Hindlimb muscle (tissue), 1 donor: ENCODE data around the gene MMP24. TPM values are rescaled to one million over a fixed set of nuclear protein-coding genes. Genes with fewer than 3 reads are reported as not detected.
A peak's percentile ranks its signal among the peaks of the same experiment; 100 is the strongest.
"Not testable (repeated sequence)": the region's sequence is repeated elsewhere in the genome, so short reads cannot be mapped to it uniquely, and the experiment has no call there.

Source experiments
- DNase-seq: peaks from one replicate; pipeline ENCODE4 v3.0.0-alpha.2; 2013
- polyA plus RNA-seq: library from polyadenylated mRNA; unstranded; fragments of 120-200 nt; gene quantifications from one replicate; pipeline ENCODE4 v1.2.1, GENCODE V29; 2013; ENCODE audit not compliant: insufficient read length

MMP24 gene
- polyA plus RNA-seq: 0.43 TPM

DNA sequence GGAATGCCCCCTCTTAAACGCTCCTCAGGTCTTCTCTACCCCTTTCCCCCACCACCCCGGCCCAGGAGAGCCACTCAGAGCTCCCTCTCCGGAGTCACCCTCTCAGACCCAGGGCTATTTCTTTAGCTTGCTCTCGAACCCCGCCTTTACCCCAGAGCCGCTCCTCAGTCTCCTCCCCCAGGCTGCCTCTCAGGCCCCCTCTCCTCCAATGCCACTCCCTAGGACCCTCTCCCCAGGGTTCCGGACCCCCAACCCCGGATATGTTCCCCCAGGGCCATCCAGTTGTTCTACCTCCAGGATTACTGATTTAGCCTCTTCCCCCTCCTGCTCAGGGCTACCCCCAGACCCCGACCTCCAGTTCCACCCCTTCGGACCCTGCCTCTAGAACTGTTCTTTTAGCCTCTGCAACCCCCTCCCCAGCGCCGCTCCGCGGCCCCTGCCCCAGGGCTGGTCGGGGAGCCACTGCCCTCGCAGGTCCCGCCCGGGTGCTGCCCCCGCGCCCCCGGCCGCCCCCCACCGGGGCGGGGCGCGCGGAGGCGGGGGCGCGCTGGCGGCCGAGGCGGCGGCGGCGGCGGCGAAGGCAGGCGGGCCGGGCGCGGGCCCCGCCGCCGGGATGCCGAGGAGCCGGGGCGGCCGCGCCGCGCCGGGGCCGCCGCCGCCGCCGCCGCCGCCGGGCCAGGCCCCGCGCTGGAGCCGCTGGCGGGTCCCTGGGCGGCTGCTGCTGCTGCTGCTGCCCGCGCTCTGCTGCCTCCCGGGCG lies at the start of gene MMP24:
MMP24 (plus strand) TSS at position 565 of the 758 bp plus-strand sequence; CDS start at position 614, 49 bp downstream.
- no peak for DNase-seq

DNA sequence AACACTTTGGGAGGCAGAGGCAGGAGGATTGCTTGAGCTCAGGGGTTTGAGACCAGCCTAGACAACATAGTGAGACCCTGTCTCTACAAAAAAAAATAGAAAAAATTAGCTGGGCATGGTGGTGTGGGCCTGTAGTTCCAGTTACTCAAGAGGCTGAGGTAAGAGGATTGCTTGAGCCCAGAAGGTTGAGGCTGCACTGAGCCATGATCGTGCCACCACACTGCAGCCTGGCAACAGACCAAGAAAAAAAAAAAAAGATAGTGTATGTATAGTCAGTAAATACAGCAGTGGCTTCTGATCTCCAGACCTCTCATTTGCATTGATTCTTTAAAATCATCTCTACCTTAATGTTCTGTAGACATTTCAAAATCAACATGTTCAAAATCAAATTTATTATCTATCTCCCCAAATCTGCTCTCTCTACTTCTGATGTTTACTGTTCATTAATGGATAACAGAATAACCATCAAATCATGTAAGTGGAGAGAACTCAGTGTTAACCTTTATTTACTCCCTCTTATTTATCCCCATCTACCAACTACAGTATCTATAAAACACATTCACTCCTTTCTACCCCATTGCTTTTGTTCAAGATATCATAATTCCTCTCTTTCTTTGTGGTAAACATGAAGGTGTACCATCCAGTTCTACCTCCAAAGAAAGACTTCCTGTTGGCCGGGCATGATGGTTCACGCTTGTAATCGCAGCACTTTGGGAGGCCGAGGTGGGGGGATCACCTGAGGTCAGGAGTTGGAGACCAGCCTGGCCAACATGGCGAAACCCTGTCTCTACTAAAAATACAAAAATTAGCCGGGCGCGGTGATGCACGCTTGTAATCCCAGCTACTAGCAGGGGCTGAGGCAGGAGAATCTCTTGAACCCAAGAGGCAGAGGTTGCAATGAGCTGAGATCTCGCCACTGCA lies 46.9 kb upstream of the MMP24 start:
- no peak for DNase-seq

DNA sequence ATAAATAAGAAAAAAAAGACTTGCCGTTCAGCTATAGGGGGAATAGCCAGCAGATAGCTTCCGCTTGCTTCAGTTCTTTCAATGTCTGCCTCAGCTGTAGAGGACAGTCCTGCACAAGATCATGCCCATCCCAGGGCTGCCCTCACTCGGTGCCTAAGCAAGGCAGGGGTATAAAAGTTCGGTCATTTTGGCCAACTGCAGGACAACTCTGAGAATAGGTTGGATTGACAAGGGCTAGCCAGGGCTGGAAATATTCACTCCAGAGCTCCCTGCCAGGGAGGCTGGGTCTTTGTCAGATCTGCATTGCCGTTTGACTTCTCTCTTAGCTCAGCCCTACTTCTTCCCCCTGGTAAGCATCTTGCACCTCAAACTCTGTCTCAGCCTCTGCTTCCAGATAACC lies 46.2 kb upstream of the MMP24 start:
- DNase-seq: no peak

DNA sequence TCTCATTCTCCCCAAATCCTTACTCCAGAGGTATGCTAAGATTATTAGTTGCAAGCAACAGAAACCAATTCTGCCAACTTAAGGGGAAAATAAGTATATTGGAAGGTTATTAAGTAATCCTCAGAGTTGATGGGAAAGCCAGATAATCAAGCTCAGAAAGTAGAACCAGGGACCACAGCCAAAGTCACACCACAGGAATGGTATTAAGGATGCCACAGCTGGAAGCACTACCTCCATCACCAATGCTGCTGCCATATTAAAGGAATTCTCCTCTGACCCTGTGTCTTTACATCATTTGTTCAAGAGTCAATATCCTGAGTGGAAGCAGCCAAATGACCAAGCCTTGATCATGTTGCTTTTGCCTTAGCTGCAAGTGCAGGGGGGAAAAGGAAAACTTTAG lies 44.8 kb upstream of the MMP24 start:
- no peak for DNase-seq

DNA sequence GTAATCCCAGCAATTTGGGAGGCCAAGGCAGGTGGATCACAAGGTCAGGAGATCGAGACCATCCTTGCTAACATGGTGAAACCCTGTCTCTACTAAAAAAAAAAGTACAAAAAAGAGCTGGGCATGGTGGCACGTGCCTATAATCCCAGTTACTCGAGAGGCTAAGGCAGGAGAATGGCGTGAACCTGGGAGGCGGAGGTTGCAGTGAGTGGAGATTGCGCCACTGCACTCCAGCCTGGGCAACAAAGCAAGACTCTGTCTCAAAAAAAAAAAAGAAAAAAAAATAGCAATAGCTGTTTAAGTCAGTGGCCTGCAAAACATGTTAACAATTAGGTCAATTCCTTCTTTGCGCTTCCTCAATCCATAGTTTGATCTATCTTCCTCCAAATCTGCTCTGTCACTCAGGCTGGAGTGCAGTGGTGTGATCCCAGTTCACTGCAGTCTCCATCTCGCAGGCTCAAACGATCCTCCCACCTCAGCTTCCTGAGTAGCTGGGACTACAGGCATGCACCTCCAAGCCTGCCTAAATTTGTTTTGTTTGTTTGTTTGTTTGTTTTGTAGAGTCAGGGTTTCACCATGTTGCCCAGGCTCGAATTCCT lies 39.7 kb upstream of the MMP24 start:
- not testable (repeated sequence) for DNase-seq

DNA sequence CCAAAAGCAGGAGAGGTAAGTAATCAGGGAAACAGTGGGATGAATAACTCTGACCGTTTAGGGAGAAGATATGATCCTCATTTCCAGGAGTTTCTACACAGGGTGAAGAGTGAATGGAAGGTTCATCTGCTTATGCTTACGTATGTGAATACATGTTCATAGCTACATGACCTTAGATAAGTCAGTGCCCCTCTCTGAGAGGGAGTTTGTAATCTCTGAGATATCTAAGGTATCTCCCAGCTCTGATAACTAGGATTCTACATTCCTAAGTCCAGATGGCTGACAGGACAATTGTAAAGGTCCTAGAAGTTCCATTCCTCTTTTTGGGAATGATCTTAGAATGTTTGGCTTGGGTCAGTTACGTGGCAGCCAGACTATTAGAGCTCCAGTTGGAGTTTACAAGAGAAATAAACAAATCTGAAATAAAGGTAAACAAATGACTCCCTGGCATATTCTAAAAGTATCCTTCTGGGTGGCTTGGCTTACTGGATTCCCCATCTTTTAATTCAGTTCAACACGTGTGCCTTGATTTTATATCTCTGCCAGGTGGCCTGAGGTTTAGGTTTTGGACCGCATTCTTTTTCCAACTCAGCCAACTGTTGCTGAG lies 38.8 kb upstream of the MMP24 start:
- no peak for DNase-seq

DNA sequence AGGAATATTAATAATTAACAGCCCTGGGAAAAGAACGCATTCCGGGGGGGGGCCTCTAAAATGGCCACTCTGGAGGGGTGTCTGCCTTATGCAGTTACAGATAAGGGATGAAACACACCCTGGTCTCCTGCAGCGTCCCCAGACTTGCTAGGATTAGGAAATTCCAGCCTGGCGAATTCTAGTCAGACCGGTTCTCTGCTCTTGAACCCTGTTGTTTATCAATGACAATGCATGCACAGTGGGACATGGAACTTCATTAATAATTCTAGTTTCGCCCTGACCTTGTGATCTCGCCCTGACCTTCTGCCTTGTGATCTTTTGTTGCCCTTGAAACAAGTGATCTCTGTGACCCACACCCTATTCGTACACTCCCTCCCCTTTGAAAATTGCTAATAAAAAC lies 37.3 kb upstream of the MMP24 start:
- not testable (repeated sequence) for DNase-seq

DNA sequence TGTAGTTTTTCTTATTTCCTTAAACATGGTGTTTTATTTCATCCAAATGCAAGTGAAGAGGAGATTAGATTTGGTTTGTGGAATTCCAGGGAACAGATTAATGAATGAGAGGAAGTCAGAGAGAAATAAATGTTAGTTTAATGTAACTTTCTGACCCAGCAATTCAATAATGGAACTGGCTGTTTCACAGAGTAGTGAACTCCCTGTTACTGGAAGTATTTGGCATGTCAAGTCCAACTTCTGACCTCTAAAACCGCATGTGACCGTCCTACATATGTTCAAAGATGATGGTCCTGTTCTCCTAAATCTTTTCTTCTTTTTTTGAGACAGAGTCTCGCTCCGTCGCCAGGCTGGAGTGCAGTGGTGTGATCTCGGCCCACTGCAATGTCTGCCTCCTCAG lies 35.9 kb upstream of the MMP24 start:
- no peak for DNase-seq

DNA sequence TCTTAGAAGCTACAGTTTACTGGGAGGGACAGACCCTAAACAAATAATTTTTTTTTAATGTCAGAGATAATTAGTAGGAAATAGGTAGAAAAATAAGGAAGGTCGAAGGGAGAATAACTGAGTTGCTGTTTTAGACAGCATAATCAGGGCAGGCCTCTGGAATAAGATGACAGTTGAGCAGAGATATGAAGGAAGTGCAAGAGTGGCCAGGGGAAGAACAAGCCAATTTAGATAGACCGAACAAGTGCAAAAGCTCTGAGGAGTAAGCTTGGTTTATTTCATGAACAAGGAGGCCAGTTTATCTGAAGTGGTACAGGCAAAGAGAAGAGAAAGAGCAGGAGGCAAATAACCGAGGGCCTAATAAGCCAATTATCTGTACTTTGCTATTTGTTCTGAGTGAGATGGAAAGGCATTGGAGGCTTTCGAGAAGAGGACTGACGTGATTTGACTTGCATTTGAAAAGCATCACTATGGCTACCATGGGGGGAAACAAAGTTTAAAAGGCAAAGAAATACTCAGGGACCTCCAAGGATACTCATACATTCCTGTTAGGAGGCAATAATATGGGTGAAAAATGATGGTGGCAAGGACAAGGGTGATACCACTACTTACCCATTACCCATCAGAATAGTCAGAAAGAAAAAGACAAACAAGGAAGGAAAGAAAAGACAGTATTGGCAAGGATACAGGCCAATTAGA lies 34.9 kb upstream of the MMP24 start:
- DNase-seq: no peak

GRCh38 chr20:35192118-35192872 lies 34.2 kb upstream of the MMP24 start:
- no peak for DNase-seq

DNA sequence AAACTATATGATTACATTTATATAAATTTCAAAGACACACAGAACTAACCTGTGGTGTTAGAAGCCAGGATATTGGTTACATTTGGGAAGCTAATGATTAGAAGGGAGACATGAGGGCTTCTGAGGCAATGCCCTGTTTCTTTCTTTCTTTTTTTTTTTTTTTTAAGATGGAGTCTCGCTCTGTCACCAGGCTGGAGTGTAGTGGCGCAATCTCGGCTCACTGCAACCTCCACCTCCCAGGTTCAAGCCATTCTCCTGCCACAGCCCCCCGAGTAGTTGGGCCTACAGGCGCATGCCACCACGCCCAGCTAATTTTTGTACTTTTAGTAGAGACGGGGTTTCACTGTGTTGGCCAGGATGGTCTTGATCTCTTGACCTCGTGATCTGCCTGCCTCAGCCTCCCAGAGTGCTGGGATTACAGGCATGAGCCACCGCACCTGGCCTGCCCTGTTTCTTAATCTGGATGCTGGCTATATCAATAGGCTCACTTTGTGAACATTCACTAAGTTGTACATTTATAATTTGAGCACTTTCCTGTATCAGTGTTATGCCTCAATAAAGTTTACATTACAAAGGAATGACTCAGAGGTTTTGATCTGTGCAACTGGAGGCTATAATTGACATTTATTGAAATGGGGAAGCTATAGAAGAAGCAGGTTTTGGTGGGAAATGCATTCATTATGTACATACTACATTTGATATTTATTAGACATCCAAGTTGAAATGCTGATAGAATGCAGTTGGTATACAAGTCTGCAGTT lies 33.3 kb upstream of the MMP24 start:
- DNase-seq: not testable (repeated sequence)

DNA sequence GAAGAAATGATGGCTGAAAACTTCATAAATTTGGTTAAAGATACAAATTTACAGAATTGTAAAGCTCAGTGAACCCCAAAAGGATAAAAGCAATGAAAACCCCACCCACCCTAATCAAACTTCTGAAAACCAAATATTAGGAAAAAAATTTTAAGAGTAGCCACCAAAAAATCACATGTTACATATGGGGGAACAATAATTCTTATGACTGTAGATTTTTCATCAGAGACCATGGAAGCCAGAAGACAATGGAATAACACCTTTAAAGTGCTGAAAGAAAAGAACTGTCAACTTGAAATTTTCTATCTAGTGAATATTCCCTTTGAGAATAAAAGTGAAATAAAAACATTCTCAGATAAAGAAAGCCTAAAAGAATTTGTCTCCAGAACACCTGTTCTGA lies 30.2 kb upstream of the MMP24 start:
- DNase-seq: no peak

DNA sequence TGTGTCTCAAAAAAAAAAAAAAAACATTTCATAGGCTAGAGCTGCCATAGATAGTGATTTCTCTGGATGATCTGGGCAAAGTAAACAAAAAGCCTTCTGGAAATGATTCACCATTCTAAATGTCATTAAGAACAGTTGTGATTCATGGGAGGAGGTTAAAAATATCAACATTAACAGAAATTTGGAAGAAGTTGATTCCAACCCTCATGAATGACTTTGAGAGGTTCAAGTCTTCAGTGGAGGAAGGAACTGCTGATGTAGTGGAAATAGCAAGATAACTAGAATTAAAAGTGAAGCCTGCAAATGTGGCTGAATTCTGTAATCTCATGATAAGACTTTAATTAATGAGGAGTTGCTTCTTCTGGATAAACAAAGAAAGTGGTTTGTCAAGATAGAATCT lies 26.8 kb upstream of the MMP24 start:
- DNase-seq: no peak

DNA sequence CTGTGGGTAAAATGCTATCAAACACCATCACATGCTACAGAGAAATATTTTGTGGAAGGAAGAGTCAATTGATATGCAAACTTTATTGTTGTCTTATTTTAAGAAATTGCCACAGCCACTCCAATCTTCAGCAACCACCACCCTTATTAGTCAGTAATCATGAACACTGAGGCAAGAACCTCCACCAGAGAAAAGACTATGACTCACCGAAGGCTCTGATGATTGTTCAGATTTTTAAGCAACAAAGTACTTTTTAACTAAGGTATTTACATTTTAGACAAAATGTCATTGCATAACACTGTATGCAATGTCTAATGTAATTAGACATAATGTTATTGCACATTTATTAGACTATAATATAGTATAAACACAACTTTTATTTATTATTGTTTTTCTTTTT lies 26.2 kb upstream of the MMP24 start:
- no peak for DNase-seq

DNA sequence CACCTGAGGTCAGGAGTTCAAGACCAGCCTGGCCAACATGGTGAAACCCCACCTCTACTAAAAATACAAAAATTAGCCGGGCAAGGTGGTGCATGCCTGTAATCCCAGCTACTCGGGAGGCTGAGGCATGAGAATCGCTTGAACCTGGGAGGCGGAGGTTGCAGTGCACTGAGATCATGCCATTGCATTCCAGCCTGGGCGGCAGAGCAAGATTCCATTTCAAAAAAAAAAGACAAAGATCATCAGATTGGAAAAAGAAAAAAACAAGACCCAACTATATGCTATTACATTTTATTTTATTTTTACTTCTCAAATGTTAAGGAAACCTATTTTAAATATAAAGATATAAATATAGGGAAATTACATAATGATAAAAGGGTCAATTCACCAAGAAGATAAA lies 25.0 kb upstream of the MMP24 start:
- DNase-seq: not testable (repeated sequence)

- no peak for DNase-seq
Measured at GRCh38 chr20:35206802-35207201, 19.7 kb upstream of the MMP24 start.

DNA sequence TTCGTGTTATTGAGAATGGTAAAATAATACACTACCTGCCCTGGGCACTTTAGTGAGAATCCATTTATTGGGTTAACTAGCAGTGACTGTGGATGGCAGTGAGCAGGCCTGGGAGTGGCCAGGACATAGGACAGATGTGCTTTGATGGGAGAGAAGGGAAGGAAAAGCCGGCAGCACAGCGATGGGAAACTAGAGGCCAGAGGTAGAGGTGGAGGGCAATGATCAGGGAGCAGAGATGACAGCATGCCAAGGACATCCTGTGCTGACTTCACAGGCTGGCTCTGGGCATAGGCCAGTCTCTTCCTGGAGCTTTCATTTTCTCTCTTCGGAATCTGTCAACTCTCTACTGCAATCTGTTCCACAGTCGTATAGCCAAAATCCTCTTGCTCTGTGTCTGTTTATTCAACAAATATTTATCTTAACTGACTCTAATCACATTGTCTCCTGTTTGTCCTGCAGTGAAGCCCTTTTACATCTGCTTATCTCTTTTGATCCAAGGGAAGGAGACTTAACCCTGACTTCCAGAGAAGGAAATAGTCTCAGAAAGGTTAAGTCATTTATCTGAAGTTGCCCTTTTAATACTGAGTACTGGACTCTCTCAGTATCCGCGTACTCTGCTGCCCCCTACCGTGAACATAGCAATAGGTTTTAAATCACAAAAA lies 18.4 kb upstream of the MMP24 start:
- DNase-seq: peak; percentile 81

- no peak for DNase-seq
Measured at GRCh38 chr20:35215066-35215956, 11.2 kb upstream of the MMP24 start.

GRCh38 chr20:35216541-35216940 lies 9.9 kb upstream of the MMP24 start:
- DNase-seq: no peak
